ENCODE data around the gene RAD1.
"Not testable (repeated sequence)": the region's sequence is repeated elsewhere in the genome, so short reads cannot be mapped to it uniquely, and the experiment has no call there.

Gene RAD1

GRCh38 chr5:34915139-34915855, at the start of gene RAD1, which contains the start of gene BRIX1:
TSS of gene RAD1 (minus strand) at chr5:34915504. CDS start at chr5:34914892, 612 bp downstream.
TSS of gene BRIX1 (plus strand) at chr5:34915711. CDS start at chr5:34915739, 28 bp downstream.
- DNase-seq: peak; percentile 98

GRCh38 chr5:34959323-34959722, 44.0 kb upstream of the RAD1 start:
- DNase-seq: no peak

GRCh38 chr5:34957857-34958690, 42.8 kb upstream of the RAD1 start:
- DNase-seq: no peak

- no peak for DNase-seq
These were observed 42.0 kb upstream of the RAD1 start for GRCh38 chr5:34957321-34957720.

- DNase-seq: no peak
These were observed 29.2 kb upstream of the RAD1 start for GRCh38 chr5:34944460-34945047.

- DNase-seq: no peak
These were observed 28.7 kb upstream of the RAD1 start for GRCh38 chr5:34944044-34944443.

- no peak for DNase-seq
These were observed 26.6 kb upstream of the RAD1 start for GRCh38 chr5:34941936-34942335.

GRCh38 chr5:34932947-34933346, 17.6 kb upstream of the RAD1 start:
- no peak for DNase-seq

- DNase-seq: no peak
These were observed 15.6 kb upstream of the RAD1 start for GRCh38 chr5:34930870-34931269.

- DNase-seq: no peak
These were observed 15.1 kb upstream of the RAD1 start for GRCh38 chr5:34930462-34930844.

- DNase-seq: peak; percentile 78
These were observed 14.6 kb upstream of the RAD1 start for GRCh38 chr5:34929720-34930461.

- peak; percentile 99 for DNase-seq
These were observed 13.9 kb upstream of the RAD1 start, which contains the start of gene DNAJC21 for GRCh38 chr5:34929134-34929719. TSS of gene DNAJC21 (plus strand) at chr5:34929559. CDS start at chr5:34929820, 261 bp downstream.

- no peak for DNase-seq
These were observed 13.0 kb upstream of the RAD1 start for GRCh38 chr5:34928267-34928666.

GRCh38 chr5:34927785-34928184, 12.5 kb upstream of the RAD1 start:
- DNase-seq: no peak

- no peak for DNase-seq
These were observed 11.1 kb upstream of the RAD1 start for GRCh38 chr5:34926318-34926888.

GRCh38 chr5:34924462-34924765, 9.1 kb upstream of the RAD1 start:
- DNase-seq: no peak

GRCh38 chr5:34923694-34924461, 8.6 kb upstream of the RAD1 start:
- DNase-seq: no peak

- DNase-seq: not testable (repeated sequence)
These were observed 8.0 kb upstream of the RAD1 start for GRCh38 chr5:34923256-34923655.

GRCh38 chr5:34919077-34919476, 3.8 kb upstream of the RAD1 start:
- no peak for DNase-seq

GRCh38 chr5:34918025-34918424, 2.7 kb upstream of the RAD1 start:
- no peak for DNase-seq

GRCh38 chr5:34916518-34916917, 1.2 kb upstream of the RAD1 start:
- DNase-seq: no peak

GRCh38 chr5:34915856-34916192, 520 bp upstream of the RAD1 start:
- no peak for DNase-seq
